Measurements from ENCODE around the gene ZNF487. TPM values are rescaled to one million over a fixed set of nuclear protein-coding genes. Genes with fewer than 3 reads are reported as not detected.

Gene ZNF487
- total RNA-seq (2014; rRNA removed; shearing (Covaris generic)), result 1.0 and 4.6 TPM in 2 replicates
- 2.5 and 2.9 TPM in 2 replicates for polyA plus RNA-seq (2016; fragmentation: Nextera tagmentation; extraction: Ambion mirVana)
- long read RNA-seq, partial matches to known transcripts, result 0 of 2 reads
- long read RNA-seq, other reads (novel, unspliced or antisense), result 2 of 2 reads

DNA sequence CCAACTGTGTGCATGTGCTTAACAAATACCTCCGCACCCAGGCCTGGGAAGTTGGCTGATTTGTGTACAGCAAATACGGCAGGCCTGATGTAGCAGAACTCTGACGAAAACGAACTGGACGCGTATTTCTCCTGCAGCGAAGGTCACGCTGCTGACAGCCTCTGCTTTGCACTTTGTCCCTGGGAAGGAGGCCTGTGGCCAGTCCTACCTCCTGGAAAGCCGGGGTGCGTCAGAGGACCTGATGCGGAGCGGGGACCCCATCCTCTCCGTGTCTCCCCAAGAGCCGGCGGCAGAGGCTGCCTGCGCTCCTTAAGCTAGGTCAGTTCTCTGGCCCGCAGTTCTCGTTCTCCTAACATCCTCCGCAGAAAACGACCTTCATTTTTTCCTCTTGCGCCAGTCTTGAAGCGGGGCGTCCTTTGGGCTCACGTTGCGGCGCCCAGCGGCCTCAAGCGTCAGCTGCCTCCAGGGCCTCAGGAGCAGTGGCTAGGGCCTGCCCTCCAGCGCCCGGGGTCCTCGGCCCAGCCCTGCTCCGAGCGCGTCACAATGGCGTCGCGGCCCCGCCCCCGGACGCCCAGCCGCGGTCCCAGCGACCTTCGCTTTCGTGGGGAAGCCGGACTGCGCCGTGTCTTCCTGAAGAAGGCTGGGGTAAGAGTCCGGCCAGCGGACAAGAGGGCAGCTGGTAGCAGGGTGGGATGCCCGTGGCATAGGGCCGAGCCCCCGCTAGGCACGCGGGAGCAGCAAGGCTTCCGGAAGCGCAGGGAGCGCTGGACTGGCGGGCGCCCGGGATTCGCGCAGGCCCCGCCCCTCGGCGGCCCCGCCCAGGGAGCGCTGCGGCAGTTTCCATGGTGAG is at the start of gene ZNF487:
TSS of gene ZNF487 (plus strand) at position 821 of the 850 bp plus-strand sequence. CDS start 38,703 bp downstream, outside the sequence.
- peak; percentile 90 for DNase-seq (ENCODE audit: low spot score)
- Mint-ChIP-seq H3K4me1 (peaks cover 2% of the 10 kb centered on the region; the same call in 1 of the 3 replicates), H3K4me3 (peak within 1 kb of the TSS; percentile 95), H3K36me3 (ENCODE audit: low read depth) (peaks cover 7% of the 10 kb centered on the region; the same call in 2 of the 3 replicates), H3K9me3 (no peaks in the 10 kb centered on the region; the same call in 1 of the 3 replicates), H3K27me3 (ENCODE audit: insufficient read depth, low read depth, poor library complexity) (peaks cover 11% of the 10 kb centered on the region), H3K27ac (peak within 1 kb of the TSS; percentile 96)
- H3K27me3 ChIP-seq (ENCODE audit: insufficient read depth), result peaks cover 3% of the 10 kb centered on the region; the same call in 1 of the 2 replicates
- H3K79me2 ChIP-seq (replicated peaks; ENCODE audit: insufficient read depth), result no peaks in the 10 kb centered on the region
- peak within 1 kb of the TSS; percentile 95 for H3K27ac ChIP-seq (ENCODE audit: low read depth)
- H3F3A ChIP-seq (replicated peaks; ENCODE audit: low read depth), result 0 out of 2 replicates have a peak, but pooled peaks cover 4% of the 10 kb centered on the region
- peak within 1 kb of the TSS; percentile 92 for H3K4me3 ChIP-seq
- H3K4me2 ChIP-seq, result peak within 1 kb of the TSS; percentile 99
- H3K36me3 ChIP-seq (ENCODE audit: insufficient read depth), result no peaks in the 10 kb centered on the region
- H2AFZ ChIP-seq, result peak within 1 kb of the TSS; percentile 97
- H3K4me1 ChIP-seq (ENCODE audit: insufficient read depth), result peaks cover 3% of the 10 kb centered on the region; the same call in 1 of the 2 replicates
- no peaks in the 10 kb centered on the region for H4K20me1 ChIP-seq (replicated peaks; ENCODE audit: insufficient read depth)
- no peaks in the 10 kb centered on the region for H3K9me2 ChIP-seq (ENCODE audit: insufficient read depth)
- peak; percentile 97 for ATAC-seq
- TF ChIP-seq NANOG (IDR thresholded peaks at IDR 0.05; ENCODE audit: borderline replicate concordance) (no peak), ZNF114 (CRISPR knock-in tag; IDR thresholded peaks at IDR 0.05) (no peak), CREB1 (CRISPR knock-in tag; IDR thresholded peaks at IDR 0.05; ENCODE audit: low read depth) (peak; percentile 89), POLR2AphosphoS5 (IDR thresholded peaks at IDR 0.05; ENCODE audit: low read depth) (peak; percentile 70), EZH2 (IDR thresholded peaks at IDR 0.05; ENCODE audit: low read depth, unreplicated experiment) (no peak), EZH2phosphoT487 (IDR thresholded peaks at IDR 0.05; ENCODE audit: unreplicated experiment) (no peak), STAT1 (IDR thresholded peaks at IDR 0.05; ENCODE audit: unreplicated experiment) (no peak), JUNB (IDR thresholded peaks at IDR 0.05; ENCODE audit: unreplicated experiment) (no peak)
- TF ChIP-seq, protein P1, sequence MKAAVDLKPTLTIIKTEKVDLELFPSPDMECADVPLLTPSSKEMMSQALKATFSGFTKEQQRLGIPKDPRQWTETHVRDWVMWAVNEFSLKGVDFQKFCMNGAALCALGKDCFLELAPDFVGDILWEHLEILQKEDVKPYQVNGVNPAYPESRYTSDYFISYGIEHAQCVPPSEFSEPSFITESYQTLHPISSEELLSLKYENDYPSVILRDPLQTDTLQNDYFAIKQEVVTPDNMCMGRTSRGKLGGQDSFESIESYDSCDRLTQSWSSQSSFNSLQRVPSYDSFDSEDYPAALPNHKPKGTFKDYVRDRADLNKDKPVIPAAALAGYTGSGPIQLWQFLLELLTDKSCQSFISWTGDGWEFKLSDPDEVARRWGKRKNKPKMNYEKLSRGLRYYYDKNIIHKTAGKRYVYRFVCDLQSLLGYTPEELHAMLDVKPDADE (IDR thresholded peaks at IDR 0.05), result no peak
- TF ChIP-seq, protein P2, sequence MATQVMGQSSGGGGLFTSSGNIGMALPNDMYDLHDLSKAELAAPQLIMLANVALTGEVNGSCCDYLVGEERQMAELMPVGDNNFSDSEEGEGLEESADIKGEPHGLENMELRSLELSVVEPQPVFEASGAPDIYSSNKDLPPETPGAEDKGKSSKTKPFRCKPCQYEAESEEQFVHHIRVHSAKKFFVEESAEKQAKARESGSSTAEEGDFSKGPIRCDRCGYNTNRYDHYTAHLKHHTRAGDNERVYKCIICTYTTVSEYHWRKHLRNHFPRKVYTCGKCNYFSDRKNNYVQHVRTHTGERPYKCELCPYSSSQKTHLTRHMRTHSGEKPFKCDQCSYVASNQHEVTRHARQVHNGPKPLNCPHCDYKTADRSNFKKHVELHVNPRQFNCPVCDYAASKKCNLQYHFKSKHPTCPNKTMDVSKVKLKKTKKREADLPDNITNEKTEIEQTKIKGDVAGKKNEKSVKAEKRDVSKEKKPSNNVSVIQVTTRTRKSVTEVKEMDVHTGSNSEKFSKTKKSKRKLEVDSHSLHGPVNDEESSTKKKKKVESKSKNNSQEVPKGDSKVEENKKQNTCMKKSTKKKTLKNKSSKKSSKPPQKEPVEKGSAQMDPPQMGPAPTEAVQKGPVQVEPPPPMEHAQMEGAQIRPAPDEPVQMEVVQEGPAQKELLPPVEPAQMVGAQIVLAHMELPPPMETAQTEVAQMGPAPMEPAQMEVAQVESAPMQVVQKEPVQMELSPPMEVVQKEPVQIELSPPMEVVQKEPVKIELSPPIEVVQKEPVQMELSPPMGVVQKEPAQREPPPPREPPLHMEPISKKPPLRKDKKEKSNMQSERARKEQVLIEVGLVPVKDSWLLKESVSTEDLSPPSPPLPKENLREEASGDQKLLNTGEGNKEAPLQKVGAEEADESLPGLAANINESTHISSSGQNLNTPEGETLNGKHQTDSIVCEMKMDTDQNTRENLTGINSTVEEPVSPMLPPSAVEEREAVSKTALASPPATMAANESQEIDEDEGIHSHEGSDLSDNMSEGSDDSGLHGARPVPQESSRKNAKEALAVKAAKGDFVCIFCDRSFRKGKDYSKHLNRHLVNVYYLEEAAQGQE (IDR thresholded peaks at IDR 0.05; ENCODE audit: unreplicated experiment), result no peak
- TF ChIP-seq, protein P3, sequence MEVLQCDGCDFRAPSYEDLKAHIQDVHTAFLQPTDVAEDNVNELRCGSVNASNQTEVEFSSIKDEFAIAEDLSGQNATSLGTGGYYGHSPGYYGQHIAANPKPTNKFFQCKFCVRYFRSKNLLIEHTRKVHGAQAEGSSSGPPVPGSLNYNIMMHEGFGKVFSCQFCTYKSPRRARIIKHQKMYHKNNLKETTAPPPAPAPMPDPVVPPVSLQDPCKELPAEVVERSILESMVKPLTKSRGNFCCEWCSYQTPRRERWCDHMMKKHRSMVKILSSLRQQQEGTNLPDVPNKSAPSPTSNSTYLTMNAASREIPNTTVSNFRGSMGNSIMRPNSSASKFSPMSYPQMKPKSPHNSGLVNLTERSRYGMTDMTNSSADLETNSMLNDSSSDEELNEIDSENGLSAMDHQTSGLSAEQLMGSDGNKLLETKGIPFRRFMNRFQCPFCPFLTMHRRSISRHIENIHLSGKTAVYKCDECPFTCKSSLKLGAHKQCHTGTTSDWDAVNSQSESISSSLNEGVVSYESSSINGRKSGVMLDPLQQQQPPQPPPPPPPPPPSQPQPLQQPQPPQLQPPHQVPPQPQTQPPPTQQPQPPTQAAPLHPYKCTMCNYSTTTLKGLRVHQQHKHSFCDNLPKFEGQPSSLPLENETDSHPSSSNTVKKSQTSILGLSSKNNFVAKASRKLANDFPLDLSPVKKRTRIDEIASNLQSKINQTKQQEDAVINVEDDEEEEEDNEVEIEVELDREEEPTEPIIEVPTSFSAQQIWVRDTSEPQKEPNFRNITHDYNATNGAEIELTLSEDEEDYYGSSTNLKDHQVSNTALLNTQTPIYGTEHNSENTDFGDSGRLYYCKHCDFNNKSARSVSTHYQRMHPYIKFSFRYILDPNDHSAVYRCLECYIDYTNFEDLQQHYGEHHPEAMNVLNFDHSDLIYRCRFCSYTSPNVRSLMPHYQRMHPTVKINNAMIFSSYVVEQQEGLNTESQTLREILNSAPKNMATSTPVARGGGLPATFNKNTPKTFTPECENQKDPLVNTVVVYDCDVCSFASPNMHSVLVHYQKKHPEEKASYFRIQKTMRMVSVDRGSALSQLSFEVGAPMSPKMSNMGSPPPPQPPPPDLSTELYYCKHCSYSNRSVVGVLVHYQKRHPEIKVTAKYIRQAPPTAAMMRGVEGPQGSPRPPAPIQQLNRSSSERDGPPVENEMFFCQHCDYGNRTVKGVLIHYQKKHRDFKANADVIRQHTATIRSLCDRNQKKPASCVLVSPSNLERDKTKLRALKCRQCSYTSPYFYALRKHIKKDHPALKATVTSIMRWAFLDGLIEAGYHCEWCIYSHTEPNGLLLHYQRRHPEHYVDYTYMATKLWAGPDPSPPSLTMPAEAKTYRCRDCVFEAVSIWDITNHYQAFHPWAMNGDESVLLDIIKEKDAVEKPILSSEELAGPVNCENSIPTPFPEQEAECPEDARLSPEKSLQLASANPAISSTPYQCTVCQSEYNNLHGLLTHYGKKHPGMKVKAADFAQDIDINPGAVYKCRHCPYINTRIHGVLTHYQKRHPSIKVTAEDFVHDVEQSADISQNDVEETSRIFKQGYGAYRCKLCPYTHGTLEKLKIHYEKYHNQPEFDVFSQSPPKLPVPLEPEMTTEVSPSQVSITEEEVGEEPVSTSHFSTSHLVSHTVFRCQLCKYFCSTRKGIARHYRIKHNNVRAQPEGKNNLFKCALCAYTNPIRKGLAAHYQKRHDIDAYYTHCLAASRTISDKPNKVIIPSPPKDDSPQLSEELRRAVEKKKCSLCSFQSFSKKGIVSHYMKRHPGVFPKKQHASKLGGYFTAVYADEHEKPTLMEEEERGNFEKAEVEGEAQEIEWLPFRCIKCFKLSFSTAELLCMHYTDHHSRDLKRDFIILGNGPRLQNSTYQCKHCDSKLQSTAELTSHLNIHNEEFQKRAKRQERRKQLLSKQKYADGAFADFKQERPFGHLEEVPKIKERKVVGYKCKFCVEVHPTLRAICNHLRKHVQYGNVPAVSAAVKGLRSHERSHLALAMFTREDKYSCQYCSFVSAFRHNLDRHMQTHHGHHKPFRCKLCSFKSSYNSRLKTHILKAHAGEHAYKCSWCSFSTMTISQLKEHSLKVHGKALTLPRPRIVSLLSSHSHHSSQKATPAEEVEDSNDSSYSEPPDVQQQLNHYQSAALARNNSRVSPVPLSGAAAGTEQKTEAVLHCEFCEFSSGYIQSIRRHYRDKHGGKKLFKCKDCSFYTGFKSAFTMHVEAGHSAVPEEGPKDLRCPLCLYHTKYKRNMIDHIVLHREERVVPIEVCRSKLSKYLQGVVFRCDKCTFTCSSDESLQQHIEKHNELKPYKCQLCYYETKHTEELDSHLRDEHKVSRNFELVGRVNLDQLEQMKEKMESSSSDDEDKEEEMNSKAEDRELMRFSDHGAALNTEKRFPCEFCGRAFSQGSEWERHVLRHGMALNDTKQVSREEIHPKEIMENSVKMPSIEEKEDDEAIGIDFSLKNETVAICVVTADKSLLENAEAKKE (CRISPR knock-in tag; IDR thresholded peaks at IDR 0.05), result no peak
- TF ChIP-seq, protein P4, sequence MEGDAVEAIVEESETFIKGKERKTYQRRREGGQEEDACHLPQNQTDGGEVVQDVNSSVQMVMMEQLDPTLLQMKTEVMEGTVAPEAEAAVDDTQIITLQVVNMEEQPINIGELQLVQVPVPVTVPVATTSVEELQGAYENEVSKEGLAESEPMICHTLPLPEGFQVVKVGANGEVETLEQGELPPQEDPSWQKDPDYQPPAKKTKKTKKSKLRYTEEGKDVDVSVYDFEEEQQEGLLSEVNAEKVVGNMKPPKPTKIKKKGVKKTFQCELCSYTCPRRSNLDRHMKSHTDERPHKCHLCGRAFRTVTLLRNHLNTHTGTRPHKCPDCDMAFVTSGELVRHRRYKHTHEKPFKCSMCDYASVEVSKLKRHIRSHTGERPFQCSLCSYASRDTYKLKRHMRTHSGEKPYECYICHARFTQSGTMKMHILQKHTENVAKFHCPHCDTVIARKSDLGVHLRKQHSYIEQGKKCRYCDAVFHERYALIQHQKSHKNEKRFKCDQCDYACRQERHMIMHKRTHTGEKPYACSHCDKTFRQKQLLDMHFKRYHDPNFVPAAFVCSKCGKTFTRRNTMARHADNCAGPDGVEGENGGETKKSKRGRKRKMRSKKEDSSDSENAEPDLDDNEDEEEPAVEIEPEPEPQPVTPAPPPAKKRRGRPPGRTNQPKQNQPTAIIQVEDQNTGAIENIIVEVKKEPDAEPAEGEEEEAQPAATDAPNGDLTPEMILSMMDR (conservative IDR thresholded peaks at IDR 0.05; ENCODE audit: low read depth in 2 of 2), result peak in 1 of 2 experiments; percentile 35; a peak in 1 of 4 replicates

Data from GM23338 (cell line).